HepG2 (cell line): Measurements from ENCODE around the gene CD4. TPM values are rescaled to one million over a fixed set of nuclear protein-coding genes. Genes with fewer than 3 reads are reported as not detected.
A peak's percentile ranks its signal among the peaks of the same experiment; 100 is the strongest.

Source experiments
- FOSL2 ChIP-seq: sonication (generic); formaldehyde crosslinking; IDR thresholded peaks from 2 replicates; pipeline ENCODE4 v1.4.0; 2020; ENCODE audit warnings: missing genetic modification reagents
- IKZF4 ChIP-seq: sonication (generic); formaldehyde crosslinking; IDR thresholded peaks from 2 replicates; pipeline ENCODE4 v1.5.1; 2020; ENCODE audit warnings: borderline replicate concordance, mild to moderate bottlenecking, low read depth, missing genetic modification reagents; ENCODE audit errors: not compliant biosample characterization
- JARID2 ChIP-seq: sonication (generic); formaldehyde crosslinking; IDR thresholded peaks from 2 replicates; pipeline ENCODE4 v1.8.1; 2023; ENCODE audit warnings: missing genetic modification reagents, inconsistent platforms; ENCODE audit not compliant: insufficient replicate concordance
- KDM3A ChIP-seq: IDR thresholded peaks from 2 replicates; pipeline ENCODE4 v1.6.1; 2018; ENCODE audit warnings: low read depth, missing compliant biosample characterization
- MAFK ChIP-seq, 2 experiments: IDR thresholded peaks in 1 of 2; conservative IDR thresholded peaks in 1 of 2; 2 replicates each; pipeline ENCODE4 v1.6.1; 2011; ENCODE audit warnings: improper control_type of control experiment in 2 of 2, low read length in 2 of 2
- MEIS2 ChIP-seq: sonication (generic); formaldehyde crosslinking; IDR thresholded peaks from 2 replicates; pipeline ENCODE4 v1.9.0; 2021; ENCODE audit warnings: mild to moderate bottlenecking, missing genetic modification reagents
- MXI1 ChIP-seq: IDR thresholded peaks from 3 replicates; pipeline ENCODE4 v1.6.1; 2012; ENCODE audit warnings: low read depth, low read length, inconsistent platforms, borderline replicate concordance
- NCOA2 ChIP-seq: sonication (generic); formaldehyde crosslinking; IDR thresholded peaks from 2 replicates; pipeline ENCODE4 v1.8.0; 2022; ENCODE audit warnings: inconsistent platforms
- RARG ChIP-seq: sonication (generic); formaldehyde crosslinking; IDR thresholded peaks from 2 replicates; pipeline ENCODE4 v1.4.0; 2020; ENCODE audit warnings: low read depth, mild to moderate bottlenecking, missing genetic modification reagents
- SETDB1 ChIP-seq: sonication (generic); formaldehyde crosslinking; IDR thresholded peaks from 2 replicates; pipeline ENCODE4 v1.5.1; 2020; ENCODE audit warnings: missing genetic modification reagents, mild to moderate bottlenecking, borderline replicate concordance
- SPEN ChIP-seq: sonication (generic); formaldehyde crosslinking; IDR thresholded peaks from 2 replicates; pipeline ENCODE4 v1.5.1; 2020; ENCODE audit warnings: low read depth, mild to moderate bottlenecking, missing genetic modification reagents
- ZFP90 ChIP-seq: sonication (generic); formaldehyde crosslinking; IDR thresholded peaks from 2 replicates; pipeline ENCODE4 v1.8.0; 2022; ENCODE audit warnings: missing genetic modification reagents, mild to moderate bottlenecking, inconsistent platforms, borderline replicate concordance
- ZMYM2 ChIP-seq: sonication (generic); formaldehyde crosslinking; IDR thresholded peaks from 2 replicates; pipeline ENCODE4 v1.8.0; 2022; ENCODE audit warnings: mild to moderate bottlenecking, missing genetic modification reagents
- ZNF770 ChIP-seq: sonication (generic); formaldehyde crosslinking; IDR thresholded peaks from 2 replicates; pipeline ENCODE4 v1.5.0; 2020; ENCODE audit warnings: mild to moderate bottlenecking, missing genetic modification reagents
- ZNF777 ChIP-seq: sonication (generic); formaldehyde crosslinking; IDR thresholded peaks from 2 replicates; pipeline ENCODE4 v1.4.0; 2020; ENCODE audit warnings: missing genetic modification reagents
- ZNF83 ChIP-seq: sonication (generic); formaldehyde crosslinking; IDR thresholded peaks from 2 replicates; pipeline ENCODE4 v1.4.0; 2020; ENCODE audit warnings: missing genetic modification reagents, mild to moderate bottlenecking, borderline replicate concordance
- polyA plus RNA-seq, 8 experiments: library from polyadenylated mRNA; depleted of rRNA in 3 of 8; stranded (reverse) in 7 of 8; unstranded in 1 of 8; fragments of >200 nt; fragmentation: Illumina TruSeq in 4 of 8; extraction: Trizol in 4 of 8; gene quantifications; 2 replicates each; pipeline versions ENCODE4 v1.2.1 to v1.2.3, GENCODE V29; 2011 to 2016; ENCODE audit warnings: low read depth in 4 of 8, missing spikeins in 1 of 8, mixed read lengths in 1 of 8; ENCODE audit not compliant: insufficient read depth in 1 of 8
- total RNA-seq, 5 experiments: library from RNA; depleted of rRNA; stranded (reverse); fragments of >200 nt; fragmentation: Illumina TruSeq; extraction: Trizol; gene quantifications; 2 replicates each; pipeline ENCODE4 v1.2.3, GENCODE V29; 2016; ENCODE audit warnings: low read depth in 1 of 5
- TF ChIP-seq, protein P1 (sequence below): sonication (generic); formaldehyde crosslinking; IDR thresholded peaks from 2 replicates; pipeline ENCODE4 v1.4.0; 2020; ENCODE audit warnings: mild to moderate bottlenecking, missing genetic modification reagents
- TF ChIP-seq, protein P2 (sequence below): sonication (generic); formaldehyde crosslinking; IDR thresholded peaks from 2 replicates; pipeline ENCODE4 v1.4.0; 2020; ENCODE audit warnings: missing genetic modification reagents, mild to moderate bottlenecking, borderline replicate concordance
- TF ChIP-seq, protein P3 (sequence below): sonication (generic); formaldehyde crosslinking; conservative IDR thresholded peaks from 2 replicates; pipeline ENCODE4 v1.4.0; 2020; ENCODE audit warnings: missing genetic modification reagents

The CD4 gene
- total and polyA plus RNA-seq, 2 of the 13 experiments (the other 11 are each of a cell fraction or from before 2014, with no cell fraction given), result 0.07 to 0.95 TPM

- TF ChIP-seq IKZF4 (CRISPR knock-in tag), result peak; percentile 79
- TF ChIP-seq FOSL2, result peak; percentile 37
- no peak for TF ChIP-seq MAFK (conservative IDR thresholded peaks at IDR 0.05 in 1 of 2, IDR thresholded peaks at IDR 0.05 in 1 of 2; ENCODE audit: low read length in 2 of 2)
- peak; percentile 39; the same call in 1 of the 2 replicates for TF ChIP-seq ZFP90 (CRISPR knock-in tag)
- no peak for TF ChIP-seq JARID2 (CRISPR knock-in tag)
- peak; percentile 21; the same call in 1 of the 2 replicates for TF ChIP-seq NCOA2 (CRISPR knock-in tag)
- peak; percentile 68; the same call in 1 of the 3 replicates for TF ChIP-seq MXI1
- no peak for TF ChIP-seq ZMYM2 (CRISPR knock-in tag)
- TF ChIP-seq, protein P1, sequence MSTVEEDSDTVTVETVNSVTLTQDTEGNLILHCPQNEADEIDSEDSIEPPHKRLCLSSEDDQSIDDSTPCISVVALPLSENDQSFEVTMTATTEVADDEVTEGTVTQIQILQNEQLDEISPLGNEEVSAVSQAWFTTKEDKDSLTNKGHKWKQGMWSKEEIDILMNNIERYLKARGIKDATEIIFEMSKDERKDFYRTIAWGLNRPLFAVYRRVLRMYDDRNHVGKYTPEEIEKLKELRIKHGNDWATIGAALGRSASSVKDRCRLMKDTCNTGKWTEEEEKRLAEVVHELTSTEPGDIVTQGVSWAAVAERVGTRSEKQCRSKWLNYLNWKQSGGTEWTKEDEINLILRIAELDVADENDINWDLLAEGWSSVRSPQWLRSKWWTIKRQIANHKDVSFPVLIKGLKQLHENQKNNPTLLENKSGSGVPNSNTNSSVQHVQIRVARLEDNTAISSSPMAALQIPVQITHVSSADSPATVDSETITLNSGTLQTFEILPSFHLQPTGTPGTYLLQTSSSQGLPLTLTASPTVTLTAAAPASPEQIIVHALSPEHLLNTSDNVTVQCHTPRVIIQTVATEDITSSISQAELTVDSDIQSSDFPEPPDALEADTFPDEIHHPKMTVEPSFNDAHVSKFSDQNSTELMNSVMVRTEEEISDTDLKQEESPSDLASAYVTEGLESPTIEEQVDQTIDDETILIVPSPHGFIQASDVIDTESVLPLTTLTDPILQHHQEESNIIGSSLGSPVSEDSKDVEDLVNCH (CRISPR knock-in tag), result no peak
- TF ChIP-seq, protein P2, sequence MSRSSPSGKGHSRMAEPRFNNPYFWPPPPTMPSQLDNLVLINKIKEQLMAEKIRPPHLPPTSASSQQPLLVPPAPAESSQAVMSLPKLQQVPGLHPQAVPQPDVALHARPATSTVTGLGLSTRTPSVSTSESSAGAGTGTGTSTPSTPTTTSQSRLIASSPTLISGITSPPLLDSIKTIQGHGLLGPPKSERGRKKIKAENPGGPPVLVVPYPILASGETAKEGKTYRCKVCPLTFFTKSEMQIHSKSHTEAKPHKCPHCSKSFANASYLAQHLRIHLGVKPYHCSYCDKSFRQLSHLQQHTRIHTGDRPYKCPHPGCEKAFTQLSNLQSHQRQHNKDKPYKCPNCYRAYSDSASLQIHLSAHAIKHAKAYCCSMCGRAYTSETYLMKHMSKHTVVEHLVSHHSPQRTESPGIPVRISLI (CRISPR knock-in tag), result no peak; the same call in 1 of the 2 replicates
- 0 out of 2 replicates have a peak, but pooled peaks have one; percentile 8 for TF ChIP-seq ZNF83 (CRISPR knock-in tag)
- peak; percentile 41 for TF ChIP-seq KDM3A (CRISPR knock-in tag)
- no peak for TF ChIP-seq ZNF777 (CRISPR knock-in tag)
- no peak for TF ChIP-seq RARG (CRISPR knock-in tag)
- TF ChIP-seq SETDB1, result no peak
- peak; percentile 88; the same call in 1 of the 2 replicates for TF ChIP-seq SPEN (CRISPR knock-in tag)
- peak; percentile 29; the same call in 1 of the 2 replicates for TF ChIP-seq MEIS2
- peak; percentile 68; the same call in 1 of the 2 replicates for TF ChIP-seq ZNF770
- TF ChIP-seq, protein P3, sequence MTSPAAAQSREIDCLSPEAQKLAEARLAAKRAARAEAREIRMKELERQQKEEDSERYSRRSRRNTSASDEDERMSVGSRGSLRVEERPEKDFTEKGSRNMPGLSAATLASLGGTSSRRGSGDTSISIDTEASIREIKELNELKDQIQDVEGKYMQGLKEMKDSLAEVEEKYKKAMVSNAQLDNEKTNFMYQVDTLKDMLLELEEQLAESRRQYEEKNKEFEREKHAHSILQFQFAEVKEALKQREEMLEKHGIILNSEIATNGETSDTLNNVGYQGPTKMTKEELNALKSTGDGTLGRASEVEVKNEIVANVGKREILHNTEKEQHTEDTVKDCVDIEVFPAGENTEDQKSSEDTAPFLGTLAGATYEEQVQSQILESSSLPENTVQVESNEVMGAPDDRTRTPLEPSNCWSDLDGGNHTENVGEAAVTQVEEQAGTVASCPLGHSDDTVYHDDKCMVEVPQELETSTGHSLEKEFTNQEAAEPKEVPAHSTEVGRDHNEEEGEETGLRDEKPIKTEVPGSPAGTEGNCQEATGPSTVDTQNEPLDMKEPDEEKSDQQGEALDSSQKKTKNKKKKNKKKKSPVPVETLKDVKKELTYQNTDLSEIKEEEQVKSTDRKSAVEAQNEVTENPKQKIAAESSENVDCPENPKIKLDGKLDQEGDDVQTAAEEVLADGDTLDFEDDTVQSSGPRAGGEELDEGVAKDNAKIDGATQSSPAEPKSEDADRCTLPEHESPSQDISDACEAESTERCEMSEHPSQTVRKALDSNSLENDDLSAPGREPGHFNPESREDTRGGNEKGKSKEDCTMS, result no peak
These were observed 36.2 kb upstream of the CD4 start, which contains the start of gene MLF2 (continued) for GRCh38 chr12:6752921-6753771.
